Heart right ventricle (tissue), 16 donors: Measurements from ENCODE around the gene FCER1G. TPM values are rescaled to one million over a fixed set of nuclear protein-coding genes. Genes with fewer than 3 reads are reported as not detected.

Experiments
- ATAC-seq, 8 donors: fragments of 200-7000 bp; cut with Tn5 transposase; one replicate each; pipeline ENCODE4 v1.9.1; 2020; ENCODE audit warnings: mild to moderate bottlenecking in 8 of 8, moderate library complexity in 8 of 8, moderate number of reproducible peaks in 1 of 8
- DNase-seq, 2 donors: peaks; one replicate each; pipeline ENCODE4 v3.0.0-alpha.2; 2020
- H3K27ac ChIP-seq, 10 donors: fragments of 200-600 bp; sonication (generic) in 2 of 10; one replicate each; pipeline versions ENCODE4 v1.5.0 to v1.8.0; 2020 to 2022; ENCODE audit warnings: mild to moderate bottlenecking in 3 of 10
- H3K27me3 ChIP-seq, 7 donors: fragments of 200-600 bp; one replicate each; pipeline ENCODE4 v1.8.0; 2021 to 2022; ENCODE audit warnings: mild to moderate bottlenecking in 2 of 7
- H3K36me3 ChIP-seq, 9 donors: fragments of 200-600 bp; sonication (generic) in 1 of 9; one replicate each; pipeline versions ENCODE4 v1.5.0 to v1.8.0; 2020 to 2022; ENCODE audit warnings: mild to moderate bottlenecking in 2 of 9
- H3K4me1 ChIP-seq, 9 donors: fragments of 200-600 bp; sonication (generic) in 1 of 9; one replicate each; pipeline versions ENCODE4 v1.5.0 to v1.8.0; 2020 to 2022; ENCODE audit warnings: mild to moderate bottlenecking in 4 of 9
- H3K4me3 ChIP-seq, 10 donors: fragments of 200-600 bp; sonication (generic) in 2 of 10; one replicate each; pipeline versions ENCODE4 v1.5.0 to v1.8.0; 2020 to 2022; ENCODE audit warnings: mild to moderate bottlenecking in 7 of 10, moderate library complexity in 2 of 10
- H3K9me3 ChIP-seq, 11 donors: fragments of 200-600 bp in 10 of 11; sonication (generic) in 2 of 11; one replicate each; pipeline versions ENCODE4 v1.5.0 to v1.8.0; 2013 to 2022; ENCODE audit warnings: mild to moderate bottlenecking in 2 of 11, control low read depth in 1 of 11, moderate library complexity in 1 of 11
- CTCF ChIP-seq, 9 donors: fragments of 200-600 bp; sonication (generic) in 2 of 9; IDR thresholded peaks; one replicate each; pipeline versions ENCODE4 v1.5.0 to v1.8.0; 2021 to 2022; ENCODE audit warnings: antibody characterized with exemption in 9 of 9, mild to moderate bottlenecking in 5 of 9, moderate library complexity in 1 of 9
- WGBS, 2 donors: extraction: QIAGEN DNeasy Blood & Tissue Kit; methylation state at CpG; one replicate each; pipeline ENCODE4 v1.1.7; 2013; ENCODE audit warnings: inconsistent platforms in 1 of 2; 5-methylcytosine and 5-hydroxymethylcytosine counted together
- intact Hi-C, 10 donors: fragments of 100-400 bp; cut with DNase I; formaldehyde crosslinking; loops; one replicate each; pipeline versions ENCODE4 v1.11.1 to v1.14.2; 2022
- polyA plus RNA-seq, 2 donors: library from polyadenylated mRNA; stranded (reverse); fragments of 200-250 nt; gene quantifications; one replicate each; pipeline ENCODE4 v1.2.3, GENCODE V29; 2013
- total RNA-seq, 10 donors: library from RNA; stranded (reverse); fragmentation: NEBNext Ultra II Directional in 3 of 10; extraction: Animal tissue kit (Norgen Biotek cat#: 25700) in 3 of 10; gene quantifications; one replicate each; pipeline versions ENCODE4 v1.2.1 to v1.2.4, GENCODE V29; 2021 to 2023
- donor health status: Arrhythmogenic right ventricular cardiomyopathy.
- donor health status: ischemic (EF 13 %, LVEDD 7.1; RV severe dilation, severe dysfunction).
- donor health status: healthy with polysubstance abuse.
- donor health status: DM: no; HTN: yes; CAD: no.
- donor health status: DM: no; HTN: no; CAD: no.
- donor health status: ischemic (EF 25% LVEDD 6.9; RV normal size, moderate dysfunction).
- donor health status: ischemic (EF 25% LVEDD 5.7; RV mildly dilated, moderate dysfunction).
- donor health status: healthy.
- donor health status: DM: yes; HTN: yes; CAD: no.
- donor health status: Ischemic cardiomyopathy.
- donor health status: ischemic (EF 35%, LVEDD 5.7; RV mildly dilated, moderate dysfunction).
- donor health status: nonischemic (EF 11% LVEDD 7.7; RV severe dilation, severe dysfunction).
- donor health status: DM: yes; HTN: yes; CAD: no.
- donor health status: PGD.
- donor health status: ischemic (EF 29% LVEDD 5.4; RV normal size, mild dysfunction).
- donor health status: nonischemic (EF 23%, LVEDD 6.1; RV moderate dilation, normal function).

Gene FCER1G
- total and polyA plus RNA-seq, 12 donors: 2.0 to 65.8 (median 11.5) TPM

- no peaks in the 10 kb centered on the region for H3K27me3 ChIP-seq
- TF ChIP-seq CTCF (IDR thresholded peaks at IDR 0.05): no peak
- no peak overlapping the region for H3K4me3 ChIP-seq
- no peaks in the 10 kb centered on the region for H3K9me3 ChIP-seq
- 93 to 94% methylated on average over 9 of the region's 9 CpGs for WGBS, 2 donors
- intact Hi-C loops: loop anchor here in 1 of 10 donors (5.0 kb wide), 1 partner anchor 37 kb away; the partner anchor contains the start of gene DEDD
- peaks cover 7 to 53% (median 41%) of the 10 kb centered on the region in 9 donors for H3K4me1 ChIP-seq
- H3K36me3 ChIP-seq: peaks cover 0 to 73% (median 23%) of the 10 kb centered on the region in 9 donors
- DNase-seq (no peak), ATAC-seq (no peak)
- no peak overlapping the region for H3K27ac ChIP-seq
These were observed 46.2 kb upstream of the FCER1G start for GRCh38 chr1:161168906-161169305.

GRCh38 chr1:161171191-161171590, 43.9 kb upstream of the FCER1G start:
- Histone ChIP-seq H3K36me3 (peaks cover 0 to 84% (median 29%) of the 10 kb centered on the region in 9 donors), H3K4me3 (no peak overlapping the region), H3K27me3 (no peaks in the 10 kb centered on the region), H3K4me1 (peaks cover 4 to 49% (median 38%) of the 10 kb centered on the region in 9 donors), H3K27ac (peak overlapping the region in 5 of 10 donors; percentile 11 to 56 (median 35)), H3K9me3 (no peaks in the 10 kb centered on the region)
- DNase-seq (no peak), ATAC-seq (no peak)
- peak in 3 of 9 donors; percentile 10 to 16 (median 15) for TF ChIP-seq CTCF (IDR thresholded peaks at IDR 0.05)
- WGBS, 2 donors: 53% methylated on average over 5 of the region's 5 CpGs
- intact Hi-C loops: no loop called here

GRCh38 chr1:161171696-161172095, 43.4 kb upstream of the FCER1G start:
- intact Hi-C loops: no loop called here
- Histone ChIP-seq H3K36me3 (peaks cover 0 to 85% (median 29%) of the 10 kb centered on the region in 9 donors), H3K4me3 (no peak overlapping the region), H3K27me3 (no peaks in the 10 kb centered on the region), H3K4me1 (peaks cover 7 to 53% (median 40%) of the 10 kb centered on the region in 9 donors), H3K9me3 (no peaks in the 10 kb centered on the region), H3K27ac (peak overlapping the region in 7 of 10 donors; percentile 11 to 58 (median 41))
- WGBS, 2 donors: 86 to 88% methylated on average over 12 of the region's 12 CpGs
- ATAC-seq: no peak
- DNase-seq: no peak
- no peak for TF ChIP-seq CTCF (IDR thresholded peaks at IDR 0.05)

GRCh38 chr1:161172349-161172748, 42.7 kb upstream of the FCER1G start:
- H3K27me3 ChIP-seq: no peaks in the 10 kb centered on the region
- peak overlapping the region in 9 of 10 donors; percentile 32 to 70 (median 56) for H3K27ac ChIP-seq
- peaks cover 0 to 85% (median 29%) of the 10 kb centered on the region in 9 donors for H3K36me3 ChIP-seq
- intact Hi-C loops: no loop called here
- no peak for ATAC-seq
- H3K4me1 ChIP-seq: peaks cover 3 to 48% (median 35%) of the 10 kb centered on the region in 9 donors
- no peak for DNase-seq
- 57 to 91% methylated on average over 1 of the region's 1 CpG for WGBS, 2 donors
- H3K4me3 ChIP-seq: no peak overlapping the region
- no peaks in the 10 kb centered on the region for H3K9me3 ChIP-seq
- TF ChIP-seq CTCF (IDR thresholded peaks at IDR 0.05): no peak
